ENCODE results near the gene PKD1L1.

DNA sequence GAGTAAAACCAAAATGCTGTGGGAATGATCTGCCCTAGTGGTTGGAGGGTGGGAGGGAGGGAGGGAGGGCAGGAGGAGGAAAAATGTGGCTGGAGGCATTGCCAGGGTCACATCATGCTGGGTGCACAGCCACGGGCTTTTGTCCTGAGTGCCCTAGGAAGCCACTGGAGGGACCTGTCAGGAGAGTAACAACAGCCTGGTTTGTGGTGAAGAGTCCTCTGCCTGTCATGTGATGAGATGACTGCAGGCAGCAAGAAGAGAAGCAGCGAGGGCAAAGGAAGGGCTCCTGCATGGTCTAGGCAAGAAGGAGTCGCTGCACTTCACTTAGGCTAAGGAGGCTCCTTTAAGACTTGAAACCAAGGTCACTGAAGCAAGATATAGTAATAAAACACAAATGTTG is 65.6 kb downstream of the PKD1L1 start:
- TF ChIP-seq CTCF (IDR thresholded peaks at IDR 0.05) (no peak), POLR2A (IDR thresholded peaks at IDR 0.05) (no peak)

Data from heart left ventricle (tissue), 13 donors.